ENCODE measurements around the gene COLEC11.

DNA sequence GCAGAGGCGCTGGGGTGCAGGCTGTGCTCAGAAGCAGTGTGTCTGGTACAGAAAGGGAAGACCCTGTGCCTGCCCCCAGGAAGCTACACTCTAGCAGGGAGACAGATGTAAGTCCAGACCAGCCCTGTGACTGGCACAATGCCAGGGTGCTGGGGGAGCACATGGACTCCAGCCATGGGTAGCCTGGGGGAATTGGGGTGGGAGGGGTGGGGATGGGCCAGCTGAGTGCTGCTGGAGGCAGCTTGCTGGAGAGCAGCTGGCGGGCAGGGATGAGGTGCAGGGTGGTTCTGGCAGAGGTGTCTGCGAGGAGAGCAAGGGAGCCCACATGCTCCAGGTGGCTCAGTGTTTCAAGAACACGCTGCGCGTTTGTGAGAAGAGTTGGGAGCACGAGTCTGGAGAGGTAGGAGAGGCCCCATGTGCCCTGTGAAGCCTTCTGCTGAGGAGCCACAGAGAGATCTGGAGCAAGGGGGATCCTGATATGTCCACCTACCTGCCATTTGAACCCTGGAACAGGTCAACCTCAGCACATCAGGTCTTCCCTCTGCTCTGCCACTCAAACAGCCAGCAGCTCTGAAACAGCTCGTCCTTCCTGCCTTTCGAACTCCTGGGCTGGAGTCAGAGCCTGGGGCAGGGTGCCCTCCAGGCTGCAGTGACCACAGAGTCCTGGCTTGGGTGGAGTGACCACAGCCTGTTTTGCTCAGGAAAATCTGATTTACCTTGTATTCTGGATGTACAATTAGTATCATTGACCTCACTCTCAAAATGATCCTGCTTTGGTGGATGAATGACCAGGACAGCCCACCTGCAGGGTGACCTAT, 78.2 kb downstream of the COLEC11 start:
- TF ChIP-seq, protein P1, sequence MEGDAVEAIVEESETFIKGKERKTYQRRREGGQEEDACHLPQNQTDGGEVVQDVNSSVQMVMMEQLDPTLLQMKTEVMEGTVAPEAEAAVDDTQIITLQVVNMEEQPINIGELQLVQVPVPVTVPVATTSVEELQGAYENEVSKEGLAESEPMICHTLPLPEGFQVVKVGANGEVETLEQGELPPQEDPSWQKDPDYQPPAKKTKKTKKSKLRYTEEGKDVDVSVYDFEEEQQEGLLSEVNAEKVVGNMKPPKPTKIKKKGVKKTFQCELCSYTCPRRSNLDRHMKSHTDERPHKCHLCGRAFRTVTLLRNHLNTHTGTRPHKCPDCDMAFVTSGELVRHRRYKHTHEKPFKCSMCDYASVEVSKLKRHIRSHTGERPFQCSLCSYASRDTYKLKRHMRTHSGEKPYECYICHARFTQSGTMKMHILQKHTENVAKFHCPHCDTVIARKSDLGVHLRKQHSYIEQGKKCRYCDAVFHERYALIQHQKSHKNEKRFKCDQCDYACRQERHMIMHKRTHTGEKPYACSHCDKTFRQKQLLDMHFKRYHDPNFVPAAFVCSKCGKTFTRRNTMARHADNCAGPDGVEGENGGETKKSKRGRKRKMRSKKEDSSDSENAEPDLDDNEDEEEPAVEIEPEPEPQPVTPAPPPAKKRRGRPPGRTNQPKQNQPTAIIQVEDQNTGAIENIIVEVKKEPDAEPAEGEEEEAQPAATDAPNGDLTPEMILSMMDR (CRISPR knock-in tag; IDR thresholded peaks at IDR 0.05): no peak
- TF ChIP-seq ZNF703 (CRISPR knock-in tag; IDR thresholded peaks at IDR 0.05; ENCODE audit: borderline replicate concordance): no peak
- no peak for TF ChIP-seq YY1 (IDR thresholded peaks at IDR 0.05; ENCODE audit: insufficient read depth, insufficient replicate concordance, low read depth, low read length)
- TF ChIP-seq EZH2 (conservative IDR thresholded peaks at IDR 0.05; ENCODE audit: low read depth, low read length): no peak
- TF ChIP-seq, protein P2, sequence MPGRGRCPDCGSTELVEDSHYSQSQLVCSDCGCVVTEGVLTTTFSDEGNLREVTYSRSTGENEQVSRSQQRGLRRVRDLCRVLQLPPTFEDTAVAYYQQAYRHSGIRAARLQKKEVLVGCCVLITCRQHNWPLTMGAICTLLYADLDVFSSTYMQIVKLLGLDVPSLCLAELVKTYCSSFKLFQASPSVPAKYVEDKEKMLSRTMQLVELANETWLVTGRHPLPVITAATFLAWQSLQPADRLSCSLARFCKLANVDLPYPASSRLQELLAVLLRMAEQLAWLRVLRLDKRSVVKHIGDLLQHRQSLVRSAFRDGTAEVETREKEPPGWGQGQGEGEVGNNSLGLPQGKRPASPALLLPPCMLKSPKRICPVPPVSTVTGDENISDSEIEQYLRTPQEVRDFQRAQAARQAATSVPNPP (CRISPR knock-in tag; IDR thresholded peaks at IDR 0.05): no peak
- TF ChIP-seq NR1H2 (CRISPR knock-in tag; IDR thresholded peaks at IDR 0.05; ENCODE audit: borderline replicate concordance, low read depth): no peak
- no peak for TF ChIP-seq ATF1 (CRISPR knock-in tag; IDR thresholded peaks at IDR 0.05)
- no peak for TF ChIP-seq ZNF782 (CRISPR knock-in tag; IDR thresholded peaks at IDR 0.05; ENCODE audit: borderline replicate concordance)
- TF ChIP-seq CREM (IDR thresholded peaks at IDR 0.05): no peak
- no peak for TF ChIP-seq CREM (CRISPR knock-in tag; IDR thresholded peaks at IDR 0.05)
- TF ChIP-seq POLR2A (IDR thresholded peaks at IDR 0.05; ENCODE audit: insufficient read depth in 1 of 2, low read depth in 2 of 2, low read length in 2 of 2): no peak
- TF ChIP-seq, protein P3, sequence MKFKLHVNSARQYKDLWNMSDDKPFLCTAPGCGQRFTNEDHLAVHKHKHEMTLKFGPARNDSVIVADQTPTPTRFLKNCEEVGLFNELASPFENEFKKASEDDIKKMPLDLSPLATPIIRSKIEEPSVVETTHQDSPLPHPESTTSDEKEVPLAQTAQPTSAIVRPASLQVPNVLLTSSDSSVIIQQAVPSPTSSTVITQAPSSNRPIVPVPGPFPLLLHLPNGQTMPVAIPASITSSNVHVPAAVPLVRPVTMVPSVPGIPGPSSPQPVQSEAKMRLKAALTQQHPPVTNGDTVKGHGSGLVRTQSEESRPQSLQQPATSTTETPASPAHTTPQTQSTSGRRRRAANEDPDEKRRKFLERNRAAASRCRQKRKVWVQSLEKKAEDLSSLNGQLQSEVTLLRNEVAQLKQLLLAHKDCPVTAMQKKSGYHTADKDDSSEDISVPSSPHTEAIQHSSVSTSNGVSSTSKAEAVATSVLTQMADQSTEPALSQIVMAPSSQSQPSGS (CRISPR knock-in tag; IDR thresholded peaks at IDR 0.05): no peak
- TF ChIP-seq, protein P4, sequence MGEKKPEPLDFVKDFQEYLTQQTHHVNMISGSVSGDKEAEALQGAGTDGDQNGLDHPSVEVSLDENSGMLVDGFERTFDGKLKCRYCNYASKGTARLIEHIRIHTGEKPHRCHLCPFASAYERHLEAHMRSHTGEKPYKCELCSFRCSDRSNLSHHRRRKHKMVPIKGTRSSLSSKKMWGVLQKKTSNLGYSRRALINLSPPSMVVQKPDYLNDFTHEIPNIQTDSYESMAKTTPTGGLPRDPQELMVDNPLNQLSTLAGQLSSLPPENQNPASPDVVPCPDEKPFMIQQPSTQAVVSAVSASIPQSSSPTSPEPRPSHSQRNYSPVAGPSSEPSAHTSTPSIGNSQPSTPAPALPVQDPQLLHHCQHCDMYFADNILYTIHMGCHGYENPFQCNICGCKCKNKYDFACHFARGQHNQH (CRISPR knock-in tag; IDR thresholded peaks at IDR 0.05): no peak
- no peak for TF ChIP-seq PHB2 (IDR thresholded peaks at IDR 0.05; ENCODE audit: partially characterized antibody)
- TF ChIP-seq, protein P5, sequence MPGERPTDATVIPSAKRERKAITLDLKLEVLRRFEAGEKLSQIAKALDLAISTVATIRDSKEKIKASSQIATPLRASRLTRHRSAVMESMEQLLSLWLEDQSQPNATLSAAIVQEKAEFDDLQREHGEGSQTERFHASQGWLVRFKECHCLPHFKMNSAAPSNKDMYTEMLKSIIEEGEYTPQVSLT (CRISPR knock-in tag; IDR thresholded peaks at IDR 0.05; ENCODE audit: borderline replicate concordance, low read depth): no peak
